ENCODE data around the gene RCOR2.

RCOR2 gene

GRCh38 chr11:63879598-63880402, 37.2 kb downstream of the RCOR2 start:
- TF ChIP-seq CTCF (IDR thresholded peaks at IDR 0.05; ENCODE audit: low read depth, low read length) = no peak
- no peak overlapping the region for H3K4me3 ChIP-seq (replicated peaks in 1 of 2; ENCODE audit: low read depth in 2 of 2, low read length in 2 of 2)
- peak; percentile 67 to 75 for DNase-seq (ENCODE audit: low read depth in 2 of 2)

GRCh38 chr11:63877658-63878241, 39.2 kb downstream of the RCOR2 start:
- no peak overlapping the region for H3K4me3 ChIP-seq (replicated peaks in 1 of 2; ENCODE audit: low read depth in 2 of 2, low read length in 2 of 2)
- no peak for DNase-seq (ENCODE audit: low read depth in 2 of 2)
- no peak for TF ChIP-seq CTCF (IDR thresholded peaks at IDR 0.05; ENCODE audit: low read depth, low read length)

GRCh38 chr11:63876616-63877015, 40.3 kb downstream of the RCOR2 start:
- no peak for DNase-seq (ENCODE audit: low read depth in 2 of 2)
- no peak overlapping the region for H3K4me3 ChIP-seq (replicated peaks in 1 of 2; ENCODE audit: low read depth in 2 of 2, low read length in 2 of 2)
- no peak for TF ChIP-seq CTCF (IDR thresholded peaks at IDR 0.05; ENCODE audit: low read depth, low read length)

- DNase-seq (ENCODE audit: low read depth in 2 of 2) = no peak
- no peak for TF ChIP-seq CTCF (IDR thresholded peaks at IDR 0.05; ENCODE audit: low read depth, low read length)
- H3K4me3 ChIP-seq (replicated peaks in 1 of 2; ENCODE audit: low read depth in 2 of 2, low read length in 2 of 2) = no peak overlapping the region
These were observed 41.4 kb downstream of the RCOR2 start for GRCh38 chr11:63875506-63876065.

GRCh38 chr11:63874511-63874910, 42.5 kb downstream of the RCOR2 start:
- no peak overlapping the region for H3K4me3 ChIP-seq (replicated peaks in 1 of 2; ENCODE audit: low read depth in 2 of 2, low read length in 2 of 2)
- no peak for DNase-seq (ENCODE audit: low read depth in 2 of 2)
- TF ChIP-seq CTCF (IDR thresholded peaks at IDR 0.05; ENCODE audit: low read depth, low read length) = no peak

- no peak overlapping the region for H3K4me3 ChIP-seq (replicated peaks in 1 of 2; ENCODE audit: low read depth in 2 of 2, low read length in 2 of 2)
- no peak for DNase-seq (ENCODE audit: low read depth in 2 of 2)
- no peak for TF ChIP-seq CTCF (IDR thresholded peaks at IDR 0.05; ENCODE audit: low read depth, low read length)
These were observed 43.7 kb downstream of the RCOR2 start for GRCh38 chr11:63873311-63873710.
